Colonic mucosa (tissue), 4 donors: ENCODE results near the gene IGSF11. TPM values are rescaled to one million over a fixed set of nuclear protein-coding genes. Genes with fewer than 3 reads are reported as not detected.
"Not testable (repeated sequence)": the region's sequence is repeated elsewhere in the genome, so short reads cannot be mapped to it uniquely, and the experiment has no call there.

Source experiments
- DNase-seq: peaks from one replicate; pipeline ENCODE4 v3.0.0-alpha.2; 2020
- H3K27ac ChIP-seq: fragments of 200-600 bp; one replicate; pipeline ENCODE4 v1.8.0; 2021
- H3K27me3 ChIP-seq: fragments of 200-600 bp; one replicate; pipeline ENCODE4 v1.8.0; 2021
- H3K36me3 ChIP-seq: fragments of 200-600 bp; one replicate; pipeline ENCODE4 v1.8.0; 2021
- H3K4me1 ChIP-seq: fragments of 200-600 bp; one replicate; pipeline ENCODE4 v1.8.0; 2021; ENCODE audit warnings: mild to moderate bottlenecking
- H3K4me3 ChIP-seq: fragments of 200-600 bp; one replicate; pipeline ENCODE4 v1.8.0; 2021
- H3K9ac ChIP-seq, 2 donors: one replicate each; pipeline ENCODE4 v1.7.0; 2013; ENCODE audit warnings: control low read depth in 2 of 2, low read depth in 2 of 2, low read length in 2 of 2
- H3K9me3 ChIP-seq: fragments of 200-600 bp; one replicate; pipeline ENCODE4 v1.8.0; 2021
- CTCF ChIP-seq: fragments of 200-600 bp; IDR thresholded peaks from one replicate; pipeline ENCODE4 v1.8.0; 2022; ENCODE audit warnings: antibody characterized with exemption, mild to moderate bottlenecking
- intact Hi-C: fragments of 100-400 bp; cut with DNase I; formaldehyde crosslinking; loops from one replicate; pipeline ENCODE4 v1.14.1; 2022
- total RNA-seq, 2 donors: library from RNA; stranded (reverse); fragmentation: NEBNext Ultra II Directional in 1 of 2; extraction: Animal tissue kit (Norgen Biotek cat#: 25700) in 1 of 2; gene quantifications; one replicate each; pipeline ENCODE4 v1.2.1, GENCODE V29; 2021
- donor health status: healthy.
- donor health status: DM: no; HTN: no; CAD: no.
- donor health status: DM: no; HTN: no; CAD: no.

Gene IGSF11
- total RNA-seq, result under 1 TPM; 0.22 to 0.50 TPM

- Histone ChIP-seq H3K27ac (no peak within 1 kb of the TSS), H3K4me1 (no peaks in the 10 kb centered on the region), H3K9ac (no peak within 1 kb of the TSS), H3K4me3 (peak within 1 kb of the TSS; percentile 55), H3K9me3 (no peaks in the 10 kb centered on the region), H3K36me3 (no peaks in the 10 kb centered on the region), H3K27me3 (peaks cover 11% of the 10 kb centered on the region)
- TF ChIP-seq CTCF, result no peak
- intact Hi-C loops, result loop anchor here (10.0 kb wide), 1 partner anchor 150 kb away; no protein-coding TSS in a partner anchor
- DNase-seq, result peak; percentile 41
Observed at GRCh38 chr3:119034256-119035013, at the start of gene IGSF11. TSS of gene IGSF11 (minus strand) at chr3:119034846. CDS start at chr3:119034582, 264 bp downstream.

- H3K27me3 ChIP-seq, result no peaks in the 10 kb centered on the region
- H3K4me1 ChIP-seq, result no peaks in the 10 kb centered on the region
- intact Hi-C loops, result no loop called here
- H3K27ac ChIP-seq, result no peak overlapping the region
- TF ChIP-seq CTCF, result no peak
- DNase-seq, result no peak
- H3K4me3 ChIP-seq, result no peak overlapping the region
- no peaks in the 10 kb centered on the region for H3K9me3 ChIP-seq
- no peaks in the 10 kb centered on the region for H3K36me3 ChIP-seq
- no peak overlapping the region for H3K9ac ChIP-seq
Observed at GRCh38 chr3:119080364-119080763, 45.7 kb upstream of the IGSF11 start.

GRCh38 chr3:119073258-119074001 is 38.8 kb upstream of the IGSF11 start:
- Histone ChIP-seq H3K9me3 (no peaks in the 10 kb centered on the region), H3K27ac (no peak overlapping the region), H3K4me1 (no peaks in the 10 kb centered on the region), H3K4me3 (no peak overlapping the region), H3K27me3 (no peaks in the 10 kb centered on the region), H3K36me3 (no peaks in the 10 kb centered on the region), H3K9ac (no peak overlapping the region)
- intact Hi-C loops, result no loop called here
- DNase-seq, result no peak
- no peak for TF ChIP-seq CTCF

- H3K27ac ChIP-seq, H3K4me1 ChIP-seq, H3K36me3 ChIP-seq, H3K9ac ChIP-seq, intact Hi-C loops, H3K9me3 ChIP-seq, DNase-seq, H3K4me3 ChIP-seq, H3K27me3 ChIP-seq: not testable (repeated sequence)
Observed at GRCh38 chr3:119072451-119072850, 37.8 kb upstream of the IGSF11 start.

GRCh38 chr3:119069725-119070124 is 35.1 kb upstream of the IGSF11 start:
- no peak for DNase-seq
- intact Hi-C loops, result no loop called here
- Histone ChIP-seq H3K36me3 (no peaks in the 10 kb centered on the region), H3K27ac (no peak overlapping the region), H3K4me3 (no peak overlapping the region), H3K9me3 (no peaks in the 10 kb centered on the region), H3K4me1 (no peaks in the 10 kb centered on the region), H3K9ac (no peak overlapping the region), H3K27me3 (no peaks in the 10 kb centered on the region)
- TF ChIP-seq CTCF, result no peak

- Histone ChIP-seq H3K27me3 (no peaks in the 10 kb centered on the region), H3K9ac (no peak overlapping the region), H3K27ac (no peak overlapping the region), H3K4me1 (no peaks in the 10 kb centered on the region), H3K36me3 (no peaks in the 10 kb centered on the region), H3K9me3 (no peaks in the 10 kb centered on the region), H3K4me3 (no peak overlapping the region)
- DNase-seq, result no peak
- intact Hi-C loops, result no loop called here
- TF ChIP-seq CTCF, result no peak
Observed at GRCh38 chr3:119063471-119063870, 28.8 kb upstream of the IGSF11 start.
